GM10266 (cell line): Measurements from ENCODE around the gene BRPF3.

ENCODE experiments used
- DNase-seq: peaks from one replicate; pipeline ENCODE4 v3.0.0; 2012; ENCODE audit errors: extremely low spot score
- TF ChIP-seq, protein P1 (sequence below): IDR thresholded peaks from 2 replicates; pipeline ENCODE4 v1.5.1; 2012; ENCODE audit warnings: mild to moderate bottlenecking, low read depth; ENCODE audit not compliant: control insufficient read depth, insufficient read depth; ENCODE audit errors: missing control alignments

The BRPF3 gene

DNA sequence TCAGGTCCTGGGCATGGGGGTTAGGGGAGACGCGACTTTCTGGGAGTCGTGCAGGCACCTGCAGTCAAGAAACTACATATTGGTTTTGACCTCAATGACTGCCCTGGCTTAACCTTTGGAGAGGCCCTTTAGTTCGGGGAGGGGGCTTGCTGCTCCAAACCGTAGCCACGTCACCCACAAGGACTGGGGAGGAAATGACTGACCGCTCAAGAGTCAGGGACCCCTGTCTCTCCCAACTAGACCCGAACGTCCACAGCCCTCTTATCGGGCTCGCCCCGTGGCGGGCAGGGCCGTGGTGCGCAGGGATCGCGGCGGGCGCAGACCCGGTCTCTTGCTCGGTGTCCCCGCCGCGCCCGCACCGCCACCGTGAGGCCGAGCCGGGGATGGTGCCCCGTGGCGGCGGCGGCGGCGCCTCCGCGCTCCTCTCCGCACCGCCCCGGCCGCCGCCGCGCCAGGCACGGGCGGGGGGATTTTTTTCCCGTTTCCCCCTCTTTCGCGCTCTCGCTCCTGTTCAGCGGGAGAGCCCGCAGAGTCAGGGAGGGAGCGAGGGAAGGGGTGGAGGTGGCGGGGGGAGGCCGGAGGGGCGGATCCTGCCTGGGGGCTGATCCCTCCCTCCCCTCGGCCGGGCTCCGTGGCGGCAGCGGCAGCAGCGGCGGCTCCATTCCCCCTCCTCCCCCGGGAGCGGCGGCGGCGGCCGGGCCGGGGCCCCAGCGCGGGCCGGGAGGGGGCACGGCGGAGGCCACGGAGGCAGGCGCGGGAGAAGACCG lies at the start of gene BRPF3:
TSS of gene BRPF3 (plus strand) at position 632 of the 767 bp plus-strand sequence. CDS start 3,579 bp downstream, outside the sequence.
- TF ChIP-seq, protein P1, sequence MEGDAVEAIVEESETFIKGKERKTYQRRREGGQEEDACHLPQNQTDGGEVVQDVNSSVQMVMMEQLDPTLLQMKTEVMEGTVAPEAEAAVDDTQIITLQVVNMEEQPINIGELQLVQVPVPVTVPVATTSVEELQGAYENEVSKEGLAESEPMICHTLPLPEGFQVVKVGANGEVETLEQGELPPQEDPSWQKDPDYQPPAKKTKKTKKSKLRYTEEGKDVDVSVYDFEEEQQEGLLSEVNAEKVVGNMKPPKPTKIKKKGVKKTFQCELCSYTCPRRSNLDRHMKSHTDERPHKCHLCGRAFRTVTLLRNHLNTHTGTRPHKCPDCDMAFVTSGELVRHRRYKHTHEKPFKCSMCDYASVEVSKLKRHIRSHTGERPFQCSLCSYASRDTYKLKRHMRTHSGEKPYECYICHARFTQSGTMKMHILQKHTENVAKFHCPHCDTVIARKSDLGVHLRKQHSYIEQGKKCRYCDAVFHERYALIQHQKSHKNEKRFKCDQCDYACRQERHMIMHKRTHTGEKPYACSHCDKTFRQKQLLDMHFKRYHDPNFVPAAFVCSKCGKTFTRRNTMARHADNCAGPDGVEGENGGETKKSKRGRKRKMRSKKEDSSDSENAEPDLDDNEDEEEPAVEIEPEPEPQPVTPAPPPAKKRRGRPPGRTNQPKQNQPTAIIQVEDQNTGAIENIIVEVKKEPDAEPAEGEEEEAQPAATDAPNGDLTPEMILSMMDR, result peak; percentile 87
- peak; percentile 86 for DNase-seq

DNA sequence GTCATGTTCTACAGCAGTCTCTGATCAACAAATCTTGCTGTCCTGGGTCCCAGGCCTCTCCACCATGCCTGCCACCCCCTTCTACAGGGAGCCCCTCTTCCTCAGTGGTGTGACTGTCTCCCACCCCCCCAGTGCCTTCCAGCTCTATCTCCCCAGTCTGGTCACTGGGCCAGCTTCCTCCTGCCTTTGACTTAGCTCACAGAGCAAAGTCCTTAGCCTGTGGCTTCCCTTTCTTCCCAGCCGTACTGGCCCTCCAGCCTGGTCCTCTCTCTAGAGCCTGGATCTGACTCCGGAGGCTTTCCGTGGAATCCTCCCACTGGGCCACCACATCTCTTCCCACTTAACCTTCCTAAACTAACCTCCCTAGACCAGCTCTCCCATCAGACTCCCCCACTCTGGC lies 49.2 kb upstream of the BRPF3 start:
- DNase-seq, result no peak
- TF ChIP-seq, protein P1, result no peak

DNA sequence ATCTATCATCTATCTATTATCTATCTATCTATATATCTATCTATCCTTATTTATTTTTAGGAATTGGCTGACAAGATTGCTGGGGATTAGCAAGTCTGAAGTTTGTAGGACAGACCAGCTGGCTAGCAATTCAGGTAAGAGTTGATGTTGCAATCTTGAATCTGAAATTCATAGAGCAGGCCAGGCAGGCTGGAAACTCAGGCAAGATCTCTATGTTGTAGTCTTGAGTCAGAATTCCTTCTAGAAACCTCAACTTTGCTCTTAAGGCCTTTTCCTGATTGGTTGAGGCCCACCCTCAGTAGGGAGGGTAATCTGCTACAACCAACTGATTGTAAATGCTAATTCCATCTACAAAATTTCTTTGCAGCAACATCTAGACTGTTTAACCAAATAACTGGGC lies 47.1 kb upstream of the BRPF3 start:
- TF ChIP-seq, protein P1, result no peak
- DNase-seq, result no peak

DNA sequence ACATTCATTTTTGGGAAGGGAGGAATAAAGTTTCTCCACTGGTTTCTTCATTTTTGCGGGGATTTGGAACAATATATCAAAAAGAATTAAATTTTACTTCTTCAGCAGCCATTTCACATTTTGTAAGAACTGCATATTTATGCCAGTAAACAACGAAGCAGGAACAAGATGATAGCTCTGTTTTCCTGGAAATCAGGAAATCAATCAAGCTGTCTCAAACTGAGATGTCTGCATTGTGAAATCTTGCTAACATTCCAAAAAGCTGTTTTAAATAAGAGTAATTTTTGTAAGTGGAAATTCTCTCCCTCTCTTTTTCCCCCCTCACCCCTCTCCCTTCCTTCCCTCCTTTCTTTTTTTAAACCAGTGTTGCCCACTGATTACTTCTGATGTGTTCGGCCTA lies 46.3 kb upstream of the BRPF3 start:
- TF ChIP-seq, protein P1, result no peak
- no peak for DNase-seq

DNA sequence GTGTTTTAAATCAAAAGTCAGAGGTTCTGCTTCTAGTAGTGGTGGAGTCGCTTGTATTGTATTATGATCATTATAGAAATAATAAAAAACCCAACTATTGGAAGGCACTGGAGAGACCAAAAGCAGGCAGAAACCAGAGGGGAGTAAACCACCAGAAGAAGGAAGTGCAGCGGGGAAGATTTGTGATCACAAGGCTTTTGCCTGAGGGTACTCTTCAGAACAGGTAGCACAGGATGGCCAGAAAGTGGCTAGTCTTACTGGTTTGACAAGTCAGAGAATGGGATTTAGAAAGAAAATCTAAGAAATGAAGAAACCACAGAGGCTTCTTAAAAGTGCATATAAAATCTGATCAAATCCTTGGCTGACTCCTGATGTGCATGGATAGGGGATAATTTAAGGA lies 42.3 kb upstream of the BRPF3 start:
- no peak for DNase-seq
- TF ChIP-seq, protein P1, result no peak

DNA sequence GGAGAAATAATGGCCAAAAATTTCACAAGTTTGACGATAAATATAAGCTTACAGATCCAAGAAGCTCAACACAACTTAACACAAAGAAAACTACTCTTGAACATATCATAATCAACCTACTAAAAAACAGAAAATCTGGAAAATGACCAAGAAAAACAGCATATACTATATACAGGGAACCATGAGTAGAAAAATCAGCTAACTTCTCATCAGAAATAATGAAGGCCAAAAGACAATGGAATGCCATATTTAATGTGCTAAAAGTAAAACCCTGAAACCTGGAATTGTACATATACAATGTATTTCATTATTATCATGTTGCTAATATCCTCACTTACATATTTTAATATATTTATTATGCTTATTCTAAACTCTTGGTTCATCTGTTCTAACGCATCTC lies 40.9 kb upstream of the BRPF3 start:
- no peak for DNase-seq
- TF ChIP-seq, protein P1, result no peak

DNA sequence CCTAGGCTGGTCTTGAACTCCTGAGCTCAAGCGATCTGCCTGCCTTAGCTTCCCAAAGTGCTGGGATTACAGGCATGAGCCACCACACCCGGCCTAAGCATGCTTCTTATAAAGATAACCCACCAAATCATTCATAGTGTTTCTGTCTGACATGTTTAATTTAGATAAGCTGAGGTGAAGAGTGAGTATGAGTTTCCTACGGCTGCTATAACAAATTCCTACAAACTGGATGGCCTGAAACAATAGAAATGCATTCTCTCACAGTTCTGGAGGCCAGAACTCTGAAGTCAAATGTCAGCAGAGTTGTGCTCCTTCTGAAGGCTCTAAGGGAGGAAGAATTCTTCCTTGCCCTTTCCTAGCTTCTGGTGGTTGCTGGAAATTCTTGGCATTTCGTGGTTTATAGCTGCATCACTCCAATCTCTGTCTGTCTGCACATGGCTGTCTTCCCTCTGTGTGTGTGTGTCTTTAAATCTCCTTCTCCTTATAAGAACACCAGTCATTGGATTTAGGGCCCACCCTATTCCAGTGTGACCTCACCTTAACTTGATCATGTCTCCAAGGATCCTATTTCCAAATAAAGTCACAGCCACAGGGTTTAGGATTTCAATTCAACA lies 36.3 kb upstream of the BRPF3 start:
- DNase-seq, result no peak
- TF ChIP-seq, protein P1, result no peak
